GM23248 (cell line): ENCODE results near the gene CHCHD4. TPM values are rescaled to one million over a fixed set of nuclear protein-coding genes. Genes with fewer than 3 reads are reported as not detected.

Experiments used
- DNase-seq: peaks from one replicate; pipeline ENCODE4 v3.0.0-alpha.2; 2015
- H2AFZ ChIP-seq: fragments of 200-600 bp; sonication (generic); 2 replicates; pipeline ENCODE4 v1.6.1; 2016; ENCODE audit warnings: antibody characterized with exemption
- H3F3A ChIP-seq: fragments of 200-600 bp; sonication (generic); 2 replicates; pipeline ENCODE4 v1.6.1; 2016; ENCODE audit warnings: mild to moderate bottlenecking, antibody characterized with exemption, mixed run types; ENCODE audit not compliant: insufficient read depth
- H3K27ac ChIP-seq: fragments of 200-600 bp; sonication (generic); 2 replicates; pipeline ENCODE4 v1.5.1; 2016; ENCODE audit warnings: mild to moderate bottlenecking
- H3K27me3 ChIP-seq: fragments of 200-600 bp; sonication (generic); replicated peaks from 2 replicates; pipeline ENCODE4 v1.6.1; 2016; ENCODE audit warnings: mild to moderate bottlenecking; ENCODE audit not compliant: insufficient read depth
- H3K36me3 ChIP-seq: fragments of 200-600 bp; sonication (generic); 2 replicates; pipeline ENCODE4 v1.6.1; 2016; ENCODE audit warnings: low read depth, mild to moderate bottlenecking
- H3K4me1 ChIP-seq: fragments of 200-600 bp; sonication (generic); 2 replicates; pipeline ENCODE4 v1.6.1; 2016; ENCODE audit warnings: mild to moderate bottlenecking; ENCODE audit not compliant: insufficient read depth
- H3K4me2 ChIP-seq: fragments of 200-600 bp; sonication (generic); one replicate; pipeline ENCODE4 v1.6.1; 2016; ENCODE audit warnings: mild to moderate bottlenecking; ENCODE audit not compliant: unreplicated experiment
- H3K4me3 ChIP-seq: fragments of 200-600 bp; sonication (generic); 2 replicates; pipeline ENCODE4 v1.5.1; 2016; ENCODE audit warnings: mild to moderate bottlenecking
- H3K79me2 ChIP-seq: fragments of 200-600 bp; sonication (generic); 2 replicates; pipeline ENCODE4 v1.6.1; 2016; ENCODE audit warnings: mild to moderate bottlenecking; ENCODE audit not compliant: insufficient read depth
- H3K9ac ChIP-seq: fragments of 200-600 bp; sonication (generic); 2 replicates; pipeline ENCODE4 v1.6.1; 2016; ENCODE audit warnings: mild to moderate bottlenecking
- H3K9me2 ChIP-seq: fragments of 200-600 bp; sonication (generic); 2 replicates; pipeline ENCODE4 v1.6.1; 2016; ENCODE audit warnings: mixed run types, mild to moderate bottlenecking, moderate library complexity; ENCODE audit not compliant: insufficient read depth
- H3K9me3 ChIP-seq: fragments of 200-600 bp; sonication (generic); one replicate; pipeline ENCODE4 v1.6.1; 2017; ENCODE audit warnings: low read depth
- H4K20me1 ChIP-seq: fragments of 200-600 bp; sonication (generic); 2 replicates; pipeline ENCODE4 v1.6.0; 2016; ENCODE audit not compliant: insufficient read depth
- EZH2 ChIP-seq: fragments of 200-600 bp; sonication (generic); IDR thresholded peaks from 2 replicates; pipeline ENCODE4 v1.6.1; 2018; ENCODE audit warnings: antibody characterized with exemption, mild to moderate bottlenecking; ENCODE audit not compliant: insufficient read depth, poor library complexity, severe bottlenecking
- EZH2phosphoT487 ChIP-seq: fragments of 200-600 bp; sonication (generic); IDR thresholded peaks from 2 replicates; pipeline ENCODE4 v1.6.1; 2018; ENCODE audit warnings: antibody characterized with exemption, moderate library complexity, mild to moderate bottlenecking, low read depth; ENCODE audit not compliant: insufficient read depth
- WGBS, 2 experiments: methylation state at CpG; one replicate each; pipeline ENCODE4 v1.1.6; 2015 to 2017; ENCODE audit warnings: low lambda C conversion rate in 2 of 2, low coverage in 1 of 2; ENCODE audit errors: missing lambda C conversion rate in 2 of 2; 5-methylcytosine and 5-hydroxymethylcytosine counted together
- in situ Hi-C: fragments of 300-500 bp; cut with MboI; formaldehyde crosslinking; loops from 2 replicates; pipeline ENCODE4 v1.15.0; 2020
- polyA plus RNA-seq: library from polyadenylated mRNA; unstranded; fragments of >200 nt; fragmentation: Nextera tagmentation; extraction: Ambion mirVana; gene quantifications from 2 replicates; pipeline ENCODE4 v1.2.1, GENCODE V29; 2016
- total RNA-seq: library from RNA; depleted of rRNA; stranded (reverse); fragments of >200 nt; shearing (Covaris generic); gene quantifications from 2 replicates; pipeline ENCODE4 v1.2.3, GENCODE V29; 2014

Gene CHCHD4
- total and polyA plus RNA-seq, 2 experiments from 2014 or later: 12.3 to 15.1 TPM

- Histone ChIP-seq H3K4me1 (peaks cover 37% of the 10 kb centered on the region), H4K20me1 (no peaks in the 10 kb centered on the region), H3K9me3 (no peaks in the 10 kb centered on the region), H3K79me2 (peaks cover 77% of the 10 kb centered on the region), H3K9me2 (no peaks in the 10 kb centered on the region), H3K4me2 (peak overlapping the region; percentile 78), H3K4me3 (peak overlapping the region; percentile 42), H3K9ac (peak overlapping the region; percentile 47), H3K27ac (peak overlapping the region; percentile 86), H3F3A (peaks cover 43% of the 10 kb centered on the region), H2AFZ (no peak overlapping the region), H3K27me3 (no peaks in the 10 kb centered on the region), H3K36me3 (peaks cover 53% of the 10 kb centered on the region)
- no peak for TF ChIP-seq EZH2
- TF ChIP-seq EZH2phosphoT487: no peak
- 58 to 59% methylated on average over 2 of the region's 2 CpGs for WGBS, 2 experiments
- in situ Hi-C loops: no loop called here
- peak; percentile 34 for DNase-seq
These were observed 44.8 kb upstream of the CHCHD4 start for GRCh38 chr3:14169435-14169834.

DNA sequence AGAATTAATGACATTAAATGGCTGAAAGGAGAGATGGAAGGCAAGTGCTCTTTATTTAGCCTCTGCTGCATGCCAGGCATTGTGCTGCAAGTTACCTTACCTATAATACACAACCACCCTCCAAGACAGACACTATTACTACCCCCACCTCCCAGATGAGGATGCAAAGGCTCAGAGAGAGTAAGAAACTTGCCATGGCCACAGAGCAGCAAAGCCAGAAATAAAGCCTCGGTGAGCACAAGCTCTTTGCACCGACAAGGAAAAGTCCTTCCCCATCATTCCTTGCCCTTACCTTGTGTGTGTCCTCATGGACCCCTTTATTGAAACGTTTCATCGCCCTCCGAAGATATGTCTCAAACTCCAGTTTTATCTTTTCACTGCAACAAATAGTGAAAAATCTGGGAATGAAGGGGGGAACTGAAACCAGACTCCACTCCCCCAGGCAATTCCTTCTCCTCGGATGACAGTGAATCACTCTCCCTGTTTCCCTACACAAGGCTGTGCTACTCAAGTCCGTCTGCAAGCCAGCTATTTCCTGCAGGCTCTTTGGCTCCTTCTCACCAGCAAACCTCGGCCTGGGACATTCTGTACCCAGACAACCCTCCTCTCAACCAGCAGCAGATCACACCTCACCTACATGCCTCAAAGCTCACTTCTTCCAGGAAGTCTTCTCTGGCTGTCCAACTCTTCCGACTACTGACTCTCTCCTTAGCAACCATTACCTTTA is 42.4 kb upstream of the CHCHD4 start:
- Histone ChIP-seq H3K79me2 (peaks cover 77% of the 10 kb centered on the region), H3K9me2 (no peaks in the 10 kb centered on the region), H4K20me1 (no peaks in the 10 kb centered on the region), H3K4me2 (no peak overlapping the region), H3K4me3 (no peak overlapping the region), H2AFZ (no peak overlapping the region), H3K4me1 (peaks cover 32% of the 10 kb centered on the region), H3K9me3 (no peaks in the 10 kb centered on the region), H3F3A (peaks cover 37% of the 10 kb centered on the region), H3K27me3 (no peaks in the 10 kb centered on the region), H3K9ac (no peak overlapping the region), H3K27ac (no peak overlapping the region), H3K36me3 (peaks cover 70% of the 10 kb centered on the region)
- DNase-seq: no peak
- no peak for TF ChIP-seq EZH2phosphoT487
- TF ChIP-seq EZH2: no peak
- 93 to 94% methylated on average over 9 of the region's 9 CpGs for WGBS, 2 experiments
- in situ Hi-C loops: no loop called here

DNA sequence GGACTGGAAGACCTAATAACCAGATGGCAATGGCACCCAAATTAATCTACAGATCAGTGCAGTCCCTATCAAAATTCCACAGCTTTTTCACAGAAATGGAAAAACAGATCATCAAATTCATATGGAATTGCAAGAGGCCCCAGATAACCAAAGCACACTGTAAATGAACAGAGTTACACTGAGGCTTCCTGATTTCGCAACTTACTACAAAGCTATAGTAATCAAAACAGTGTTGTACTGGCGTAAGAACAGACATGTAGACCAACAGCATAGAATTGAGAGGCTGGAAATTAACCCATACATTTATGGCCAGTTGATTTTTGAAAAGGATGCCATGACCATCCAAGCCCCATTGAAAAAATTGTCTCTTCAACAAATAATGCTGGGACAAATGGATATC is 37.5 kb upstream of the CHCHD4 start:
- Histone ChIP-seq H3F3A (no peaks in the 10 kb centered on the region), H3K79me2 (peaks cover 96% of the 10 kb centered on the region), H3K4me3 (no peak overlapping the region), H4K20me1 (no peaks in the 10 kb centered on the region), H2AFZ (no peak overlapping the region), H3K4me1 (no peaks in the 10 kb centered on the region), H3K36me3 (peaks cover 90% of the 10 kb centered on the region), H3K9ac (no peak overlapping the region), H3K4me2 (no peak overlapping the region), H3K9me2 (no peaks in the 10 kb centered on the region), H3K9me3 (no peaks in the 10 kb centered on the region), H3K27me3 (no peaks in the 10 kb centered on the region), H3K27ac (no peak overlapping the region)
- DNase-seq: no peak
- in situ Hi-C loops: no loop called here
- 87 to 89% methylated on average over 2 of the region's 2 CpGs for WGBS, 2 experiments
- TF ChIP-seq EZH2phosphoT487 (no peak), EZH2 (no peak)

DNA sequence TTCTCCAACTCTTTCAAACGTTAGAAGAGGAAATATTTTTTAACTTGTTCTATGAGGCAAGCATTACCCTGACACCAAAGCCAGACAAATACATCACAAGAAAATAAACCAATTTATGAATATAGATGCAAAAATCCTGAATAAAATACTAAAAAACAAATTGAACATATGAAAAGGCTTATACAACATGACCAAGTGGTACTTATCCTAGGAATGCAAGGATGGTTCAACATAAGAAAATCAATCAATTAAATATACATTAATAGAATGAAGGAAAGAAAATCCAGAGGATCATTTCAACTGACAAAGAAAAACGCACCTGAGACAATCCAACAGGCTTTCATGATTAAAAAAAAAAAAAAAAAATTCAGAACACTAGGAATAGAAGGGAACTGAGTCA is 36.6 kb upstream of the CHCHD4 start:
- Histone ChIP-seq H3K9me3 (no peaks in the 10 kb centered on the region), H3K9ac (no peak overlapping the region), H3K27ac (no peak overlapping the region), H3K4me2 (no peak overlapping the region), H2AFZ (no peak overlapping the region), H3K27me3 (no peaks in the 10 kb centered on the region), H3K4me1 (no peaks in the 10 kb centered on the region), H3K4me3 (no peak overlapping the region), H3K9me2 (no peaks in the 10 kb centered on the region), H3F3A (no peaks in the 10 kb centered on the region; the same call in 1 of the 2 replicates), H3K36me3 (peaks cover 90% of the 10 kb centered on the region), H4K20me1 (no peaks in the 10 kb centered on the region), H3K79me2 (peaks cover 97% of the 10 kb centered on the region)
- in situ Hi-C loops: no loop called here
- TF ChIP-seq EZH2phosphoT487: no peak
- no peak for TF ChIP-seq EZH2
- 77 to 79% methylated on average over 2 of the region's 2 CpGs for WGBS, 2 experiments
- no peak for DNase-seq

DNA sequence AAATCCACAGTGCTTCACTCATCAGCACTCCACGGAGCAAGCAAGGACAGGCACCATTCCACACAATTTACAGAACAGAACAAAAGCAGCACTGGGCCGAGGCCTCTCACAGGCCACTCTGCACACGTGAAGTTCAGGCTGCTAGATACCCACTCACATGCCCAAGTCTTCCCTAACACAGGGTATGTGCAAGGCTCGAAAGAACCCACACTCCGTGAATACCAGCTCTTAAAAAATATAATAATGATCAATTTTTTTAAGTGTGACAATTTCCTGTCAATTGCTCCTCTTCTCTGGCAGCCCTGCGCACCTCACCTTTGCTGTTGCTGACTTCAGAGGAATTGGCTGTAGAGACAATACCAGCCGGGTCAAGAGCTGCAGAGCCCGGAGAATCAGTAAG is 34.8 kb upstream of the CHCHD4 start:
- no peak for DNase-seq
- no peak for TF ChIP-seq EZH2
- TF ChIP-seq EZH2phosphoT487: no peak
- Histone ChIP-seq H3K9me3 (no peaks in the 10 kb centered on the region), H4K20me1 (no peaks in the 10 kb centered on the region), H3K27me3 (no peaks in the 10 kb centered on the region), H3K36me3 (peaks cover 84% of the 10 kb centered on the region), H3K9ac (no peak overlapping the region), H3F3A (no peaks in the 10 kb centered on the region; the same call in 1 of the 2 replicates), H3K4me2 (no peak overlapping the region), H3K27ac (no peak overlapping the region), H3K4me3 (no peak overlapping the region), H3K79me2 (peaks cover 83% of the 10 kb centered on the region), H3K9me2 (no peaks in the 10 kb centered on the region), H2AFZ (no peak overlapping the region), H3K4me1 (no peaks in the 10 kb centered on the region)
- 97 to 98% methylated on average over 8 of the region's 8 CpGs for WGBS, 2 experiments
- in situ Hi-C loops: no loop called here
